ENCODE measurements around the gene SINHCAF. TPM values are rescaled to one million over a fixed set of nuclear protein-coding genes. Genes with fewer than 3 reads are reported as not detected.

The SINHCAF gene
- total and polyA plus RNA-seq, 2 of the 8 experiments (the other 6 are each of a cell fraction or from before 2014, with no cell fraction given): 138 to 576 TPM

DNA sequence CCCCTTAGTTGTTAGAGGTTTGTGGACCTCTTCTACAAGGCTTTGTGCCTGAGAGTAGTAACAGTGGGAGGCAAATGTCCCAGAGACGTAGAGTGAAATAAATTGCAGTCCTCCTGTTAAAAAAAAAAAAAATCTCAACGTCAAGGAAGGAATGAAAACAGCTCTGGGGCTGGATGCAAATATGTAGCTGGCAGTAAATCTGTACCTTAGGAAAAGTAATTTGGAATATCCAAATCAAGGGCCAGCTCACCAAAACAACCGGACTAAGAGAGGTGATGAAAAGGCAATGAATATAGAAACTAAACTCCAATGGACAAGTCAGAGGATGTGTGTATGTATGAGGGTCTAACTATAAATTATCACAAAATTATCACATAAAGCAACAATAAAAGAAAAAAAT lies 27.0 kb downstream of the SINHCAF start (continued):
- no peak for TF ChIP-seq KDM5A (IDR thresholded peaks at IDR 0.05; ENCODE audit: low read length)
- no peak for TF ChIP-seq POU5F1 (IDR thresholded peaks at IDR 0.05; ENCODE audit: low read depth, low read length)
- TF ChIP-seq CHD2 (IDR thresholded peaks at IDR 0.05; ENCODE audit: low read length): no peak
- TF ChIP-seq NANOG (IDR thresholded peaks at IDR 0.05; ENCODE audit: insufficient read depth, low read depth, low read length, poor library complexity, severe bottlenecking): no peak
- TF ChIP-seq SP2 (IDR thresholded peaks at IDR 0.05; ENCODE audit: low read length): no peak
- no peak for TF ChIP-seq BCL11A (IDR thresholded peaks at IDR 0.05; ENCODE audit: low read depth in 2 of 2, low read length in 2 of 2)
